Activated CD8-positive, alpha-beta memory T cell treated with anti-CD3 and anti-CD28 coated beads, Interleukin-2, amount 50 U/mL, for 4 hours (primary cell): ENCODE results near the gene HEPN1.
"Not testable (repeated sequence)": the region's sequence is repeated elsewhere in the genome, so short reads cannot be mapped to it uniquely, and the experiment has no call there.

Experiments used
- DNase-seq: peaks from one replicate; pipeline ENCODE4 v3.0.0-alpha.2; 2020

Gene HEPN1

DNA sequence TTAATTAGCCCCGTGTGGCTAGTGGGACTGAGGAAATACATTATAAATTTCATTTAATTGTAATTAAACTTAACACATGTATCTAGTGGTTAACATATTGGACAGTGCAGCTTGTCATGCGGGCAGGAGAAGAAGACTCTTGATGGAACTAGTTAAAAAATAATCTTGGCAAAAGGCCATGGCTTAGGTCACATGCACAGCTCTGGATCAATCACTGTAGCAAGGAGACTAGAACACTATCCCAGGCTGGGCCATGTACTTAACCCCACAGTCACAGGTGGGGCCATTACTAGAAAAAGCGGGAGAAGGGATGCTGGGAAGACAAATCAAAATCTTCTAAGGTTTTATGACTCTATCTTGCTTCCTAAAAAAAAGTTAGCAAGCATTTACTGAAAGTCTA lies 25.5 kb downstream of the HEPN1 start:
- DNase-seq, result no peak

GRCh38 chr11:124945826-124946225 lies 26.8 kb downstream of the HEPN1 start:
- DNase-seq, result no peak

DNA sequence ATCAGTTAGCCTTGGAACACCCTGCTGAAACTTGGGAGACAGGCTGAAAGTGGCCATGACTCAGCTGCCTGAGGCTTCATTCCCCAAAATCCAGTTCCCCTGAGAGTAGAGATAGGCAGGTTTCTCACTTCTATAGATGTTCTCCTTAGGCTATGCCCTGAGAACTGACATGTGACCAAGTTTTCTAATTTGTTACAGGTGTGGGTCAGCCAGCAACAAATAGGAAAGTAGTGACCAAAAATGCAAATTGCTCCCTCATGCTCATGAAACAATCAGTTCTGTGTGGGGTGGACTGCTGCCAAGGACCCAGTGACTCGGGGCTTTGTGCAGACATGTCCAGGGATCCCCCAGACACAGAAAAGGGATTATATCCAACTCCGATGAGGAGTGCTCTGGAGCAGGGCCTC lies 27.7 kb downstream of the HEPN1 start:
- DNase-seq, result no peak

- no peak for DNase-seq
Measured at GRCh38 chr11:124950601-124951330, 31.7 kb downstream of the HEPN1 start.

- DNase-seq, result no peak
Measured at GRCh38 chr11:124951341-124951740, 32.3 kb downstream of the HEPN1 start.

DNA sequence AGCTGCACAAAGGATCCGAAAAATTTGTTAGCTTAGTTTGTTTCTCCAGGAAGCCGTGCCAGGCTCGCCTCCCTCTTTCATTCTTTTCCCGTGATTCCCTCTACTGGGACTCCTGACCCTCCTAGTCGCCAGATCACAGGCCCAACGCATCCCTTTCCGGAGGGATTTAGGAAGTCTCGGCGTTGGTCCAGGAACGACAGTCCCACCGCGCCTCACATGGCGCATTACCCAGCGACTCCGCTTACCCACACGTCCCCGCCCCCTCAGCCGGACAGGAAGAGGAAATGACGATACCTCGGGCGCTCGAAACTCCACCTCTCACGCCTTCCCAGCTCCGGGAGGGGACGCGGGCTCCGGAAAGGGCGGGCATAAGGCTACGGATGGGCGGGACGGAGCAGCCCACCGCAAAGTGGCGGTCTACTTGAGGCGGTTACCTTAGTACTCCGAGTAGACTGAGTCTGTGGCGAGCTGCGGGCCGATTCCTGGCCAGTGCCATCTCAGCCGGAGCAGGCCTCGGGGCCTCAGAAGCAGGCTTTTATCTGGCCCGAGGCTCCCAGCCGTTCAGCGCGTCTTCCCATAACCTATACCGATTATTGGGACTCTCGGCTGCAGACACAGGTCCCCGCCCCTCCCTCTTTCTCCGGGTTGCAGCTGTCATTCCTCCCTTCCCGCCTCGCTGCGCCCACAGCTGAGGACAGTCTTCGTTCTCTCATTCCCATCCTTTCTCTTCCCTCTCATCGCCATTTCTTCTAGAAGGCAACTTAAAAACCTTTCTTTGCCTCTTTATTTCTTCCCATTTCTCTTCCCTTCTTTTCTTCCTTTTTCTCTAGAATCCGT lies 34.9 kb downstream of the HEPN1 start, which contains the start of gene CCDC15:
Gene CCDC15, plus strand, starts transcription at position 450 of the 837 bp plus-strand sequence. CDS start 531 bp downstream, outside the sequence.
- peak; percentile 94 for DNase-seq

DNA sequence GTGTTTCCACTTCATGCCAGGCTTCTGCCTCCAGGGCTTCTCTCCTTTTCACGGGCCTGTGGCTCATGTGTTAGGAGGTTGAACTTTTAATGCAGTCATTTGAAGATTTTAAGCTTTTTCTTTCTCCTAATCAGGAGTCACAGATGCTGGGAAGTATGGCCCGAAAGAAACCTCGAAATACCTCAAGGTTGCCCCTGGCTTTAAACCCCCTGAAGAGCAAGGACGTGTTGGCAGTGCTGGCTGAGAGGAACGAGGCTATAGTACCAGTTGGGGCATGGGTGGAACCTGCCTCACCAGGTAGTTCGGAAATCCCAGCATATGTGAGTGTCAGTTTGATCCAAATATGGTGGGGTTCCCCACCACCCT lies 35.5 kb downstream of the HEPN1 start:
- no peak for DNase-seq

GRCh38 chr11:124955035-124955434 lies 36.0 kb downstream of the HEPN1 start:
- no peak for DNase-seq

DNA sequence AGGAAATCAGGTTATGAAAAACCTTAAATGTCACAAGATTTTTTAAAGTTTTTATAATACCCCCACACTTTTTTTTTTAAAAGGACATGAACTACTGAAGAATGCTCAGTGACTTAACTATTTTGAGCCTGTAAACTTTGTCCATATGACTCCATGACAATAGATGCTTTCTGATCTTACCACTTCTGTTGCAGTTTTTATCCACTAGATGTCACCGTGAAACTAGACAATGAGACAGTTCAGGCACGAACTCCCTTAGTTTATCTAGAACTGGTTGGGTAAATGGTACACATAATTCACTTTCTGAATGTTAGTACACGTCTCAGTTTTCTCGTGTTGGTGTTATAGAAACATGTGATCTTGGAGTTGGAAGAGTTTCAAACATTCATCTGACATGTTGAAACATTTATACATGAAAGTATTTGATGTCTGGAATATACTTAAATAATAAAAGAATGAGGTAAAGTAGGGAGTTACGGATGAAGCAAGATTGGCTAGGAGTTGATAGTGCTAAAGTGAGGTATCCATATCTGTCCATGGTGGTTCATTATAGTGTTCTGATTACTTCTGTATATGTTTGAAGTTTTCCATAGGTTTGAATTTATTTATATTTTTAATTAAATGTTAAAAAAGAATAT lies 43.0 kb downstream of the HEPN1 start:
- no peak for DNase-seq

- DNase-seq, result not testable (repeated sequence)
Measured at GRCh38 chr11:124968197-124968596, 49.1 kb downstream of the HEPN1 start.
